Epithelial cell of proximal tubule (primary cell): ENCODE results near the gene ARHGEF16. TPM values are rescaled to one million over a fixed set of nuclear protein-coding genes. Genes with fewer than 3 reads are reported as not detected.
A peak's percentile ranks its signal among the peaks of the same experiment; 100 is the strongest.

Experiments
- DNase-seq: peaks from one replicate; pipeline ENCODE4 v3.0.0-alpha.2; 2011; ENCODE audit warnings: low read depth
- H3K4me3 ChIP-seq: 2 replicates; pipeline ENCODE4 v1.5.1; 2011; ENCODE audit warnings: low read depth, mild to moderate bottlenecking, low read length
- CTCF ChIP-seq: conservative IDR thresholded peaks from 2 replicates; pipeline ENCODE4 v1.5.1; 2012; ENCODE audit warnings: low read depth, mild to moderate bottlenecking, low read length
- total RNA-seq: library from RNA; depleted of rRNA; stranded (reverse); fragments of >200 nt; gene quantifications from 2 replicates; pipeline ENCODE4 v1.2.3, GENCODE V29; 2015

ARHGEF16 gene
- total RNA-seq, 1 donor from 2014 or later = 36.6 TPM

GRCh38 chr1:3451994-3452865 is 2.2 kb upstream of the ARHGEF16 start:
- no peak overlapping the region for H3K4me3 ChIP-seq
- no peak for DNase-seq

GRCh38 chr1:3452866-3453175 is 1.6 kb upstream of the ARHGEF16 start:
- H3K4me3 ChIP-seq = no peak overlapping the region
- no peak for TF ChIP-seq CTCF
- no peak for DNase-seq

More at GRCh38 chr1:3451994-3452865, 2.2 kb upstream of the ARHGEF16 start:
- TF ChIP-seq CTCF = no peak

- no peak for DNase-seq
- TF ChIP-seq CTCF = peak; percentile 91
- H3K4me3 ChIP-seq = no peak overlapping the region
Measured at GRCh38 chr1:3453203-3453761, 1.2 kb upstream of the ARHGEF16 start.

GRCh38 chr1:3454811-3455618 is 550 bp downstream of the ARHGEF16 start:
- H3K4me3 ChIP-seq = peak overlapping the region; percentile 64
- no peak for TF ChIP-seq CTCF
- no peak for DNase-seq

- peak overlapping the region; percentile 64 for H3K4me3 ChIP-seq
- no peak for TF ChIP-seq CTCF
- no peak for DNase-seq
Measured at GRCh38 chr1:3455670-3456448, 1.4 kb downstream of the ARHGEF16 start.

- no peak for TF ChIP-seq CTCF
- DNase-seq = no peak
- no peak overlapping the region for H3K4me3 ChIP-seq
Measured at GRCh38 chr1:3456449-3456963, 2.0 kb downstream of the ARHGEF16 start.
